Small intestine (tissue), 7 donors: ENCODE measurements around the gene MORF4L1. TPM values are rescaled to one million over a fixed set of nuclear protein-coding genes. Genes with fewer than 3 reads are reported as not detected.
A peak's percentile ranks its signal among the peaks of the same experiment; 100 is the strongest.

Experiments
- DNase-seq, 2 donors: peaks; one replicate each; pipeline versions ENCODE4 v3.0.0 to v3.0.0-alpha.2; 2013
- FAIRE-seq: peaks from 2 replicates; lab custom pipeline; 2012; peaks lifted over from hg19 to GRCh38; lab: Jason Lieb, UNC
- H3K27ac ChIP-seq, 3 donors: one replicate each; pipeline ENCODE4 v1.5.1; 2013; ENCODE audit warnings: low read length in 2 of 3, mild to moderate bottlenecking in 2 of 3, control low read depth in 1 of 3, inconsistent platforms in 1 of 3, low read depth in 1 of 3, moderate library complexity in 1 of 3
- H3K27me3 ChIP-seq, 3 donors: one replicate each; pipeline ENCODE4 v1.6.1; 2013; ENCODE audit warnings: low read length in 3 of 3, inconsistent platforms in 1 of 3; ENCODE audit not compliant: control insufficient read depth in 3 of 3, insufficient read depth in 3 of 3
- H3K36me3 ChIP-seq, 3 donors: one replicate each; pipeline ENCODE4 v1.6.1; 2013; ENCODE audit warnings: low read length in 3 of 3, inconsistent platforms in 1 of 3, low read depth in 1 of 3, mild to moderate bottlenecking in 1 of 3, moderate library complexity in 1 of 3; ENCODE audit not compliant: control insufficient read depth in 3 of 3, insufficient read depth in 2 of 3
- H3K4me1 ChIP-seq, 3 donors: one replicate each; pipeline ENCODE4 v1.6.1; 2013; ENCODE audit warnings: low read length in 2 of 3, inconsistent platforms in 1 of 3, low read depth in 1 of 3, mild to moderate bottlenecking in 1 of 3, moderate library complexity in 1 of 3; ENCODE audit not compliant: control insufficient read depth in 3 of 3, insufficient read depth in 2 of 3
- H3K4me3 ChIP-seq, 3 donors: one replicate each; pipeline ENCODE4 v1.5.1; 2013; ENCODE audit warnings: low read length in 3 of 3, control low read depth in 1 of 3, inconsistent platforms in 1 of 3, low read depth in 1 of 3, mild to moderate bottlenecking in 1 of 3, moderate library complexity in 1 of 3
- H3K9me3 ChIP-seq, 2 donors: one replicate each; pipeline ENCODE4 v1.6.1; 2013; ENCODE audit warnings: low read depth in 1 of 2, low read length in 1 of 2; ENCODE audit not compliant: control insufficient read depth in 2 of 2, insufficient read depth in 1 of 2
- WGBS, 3 donors: extraction: QIAGEN DNeasy Blood & Tissue Kit; methylation state at CpG; one replicate each; pipeline ENCODE4 v1.1.7; 2013; 5-methylcytosine and 5-hydroxymethylcytosine counted together
- polyA plus RNA-seq, 4 donors: library from polyadenylated mRNA; stranded (reverse) in 3 of 4; unstranded in 1 of 4; fragments of 200-250 nt in 3 of 4; fragments of 120-200 nt in 1 of 4; gene quantifications; one replicate each; pipeline versions ENCODE4 v1.2.1 to v1.2.3, GENCODE V29; 2013
- donor health status: healthy with polysubstance abuse.
- donor health status: control.
- donor health status: control.
- donor health status: Bipolar disorder and iron deficiency.
- donor health status: healthy.

Gene MORF4L1
- polyA plus RNA-seq, 4 donors: 157 to 357 (median 224) TPM

DNA sequence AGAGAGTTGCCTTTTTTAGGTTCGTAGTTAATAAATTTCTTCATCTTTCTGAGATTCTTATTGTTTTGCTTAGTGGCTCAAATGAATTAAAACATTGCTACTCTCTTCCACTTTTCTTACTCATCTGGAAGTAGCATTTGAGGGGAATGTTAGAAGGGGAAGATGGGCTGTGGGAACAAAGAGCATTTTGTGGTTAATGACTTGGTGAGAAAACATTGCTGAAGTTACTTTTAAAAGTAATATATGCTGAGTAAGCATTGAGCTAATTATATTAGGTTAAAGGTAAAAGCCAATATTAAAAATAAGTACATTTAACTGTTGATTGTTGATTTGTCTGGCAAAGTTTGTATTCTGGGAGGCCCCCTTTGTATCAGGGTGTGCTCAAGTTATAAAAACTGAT, 5.7 kb downstream of the MORF4L1 start:
- H3K4me3 ChIP-seq: no peak overlapping the region
- peaks cover 0 to 25% (median 21%) of the 10 kb centered on the region in 3 donors for H3K4me1 ChIP-seq
- FAIRE-seq (no peak), DNase-seq (no peak)
- WGBS, 3 donors: 40 to 66% (median 55%) methylated on average over 1 of the region's 1 CpG
- no peaks in the 10 kb centered on the region for H3K9me3 ChIP-seq
- peaks cover 0 to 21% (median 6%) of the 10 kb centered on the region in 3 donors for H3K36me3 ChIP-seq
- no peaks in the 10 kb centered on the region for H3K27me3 ChIP-seq
- no peak overlapping the region for H3K27ac ChIP-seq

DNA sequence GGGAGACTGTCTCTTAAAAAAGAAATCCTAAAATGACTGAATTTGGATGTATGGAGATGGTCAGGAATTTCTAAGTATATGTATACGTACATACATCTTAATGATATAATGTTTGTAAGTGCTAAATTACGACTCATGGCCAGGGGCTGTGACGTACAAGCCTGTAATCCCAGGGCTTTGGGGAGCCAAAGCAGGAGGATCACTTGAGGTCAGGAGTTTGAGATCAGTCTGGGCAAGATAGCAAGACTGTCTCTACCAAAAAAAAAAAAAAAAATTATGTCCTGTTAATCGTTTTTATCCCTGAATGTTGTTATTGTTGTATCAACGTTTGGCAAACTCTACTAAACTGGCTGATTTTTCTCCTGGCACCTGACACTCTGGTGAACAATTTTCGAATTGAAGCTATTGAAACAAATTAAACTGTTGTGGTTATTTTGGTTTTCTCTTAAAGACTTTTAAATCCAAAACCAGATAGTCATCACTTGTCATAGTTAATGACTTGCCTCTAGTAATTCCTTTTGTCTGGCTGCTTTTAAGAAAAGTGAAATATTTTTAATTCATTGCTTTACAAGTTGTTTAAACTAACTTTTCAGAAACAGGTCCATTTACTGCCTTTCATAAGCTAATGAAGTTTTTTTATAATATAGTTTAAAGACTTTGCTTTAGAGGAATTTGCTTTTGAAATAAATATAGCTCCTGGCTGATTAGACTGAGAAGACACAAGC, 7.0 kb downstream of the MORF4L1 start:
- H3K27ac ChIP-seq: peak overlapping the region in 1 of 3 donors; percentile 65
- no peak overlapping the region for H3K4me3 ChIP-seq
- DNase-seq (no peak), FAIRE-seq (no peak)
- H3K27me3 ChIP-seq: no peaks in the 10 kb centered on the region
- WGBS, 3 donors: 35 to 39% (median 38%) methylated on average over 6 of the region's 6 CpGs
- H3K36me3 ChIP-seq: peaks cover 0 to 26% (median 6%) of the 10 kb centered on the region in 3 donors
- no peaks in the 10 kb centered on the region for H3K9me3 ChIP-seq
- H3K4me1 ChIP-seq: peaks cover 0 to 25% (median 21%) of the 10 kb centered on the region in 3 donors

DNA sequence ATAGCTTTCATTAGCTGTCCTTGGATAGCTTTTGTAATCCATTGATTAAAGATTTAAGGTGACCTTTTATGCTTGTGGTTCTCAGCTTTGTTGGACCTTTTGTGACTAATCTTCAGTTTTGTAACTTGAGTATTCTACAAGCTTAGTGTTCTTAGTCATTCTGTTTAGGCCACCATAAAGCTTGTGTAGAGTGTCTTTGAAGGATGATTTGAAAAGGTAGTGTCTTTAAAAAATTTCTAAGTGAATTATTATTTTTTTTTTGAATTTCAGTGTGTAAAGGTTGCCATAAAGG, 7.5 kb downstream of the MORF4L1 start:
- peaks cover 0 to 22% (median 18%) of the 10 kb centered on the region in 3 donors for H3K4me1 ChIP-seq
- FAIRE-seq (no peak), DNase-seq (no peak)
- H3K36me3 ChIP-seq: peaks cover 2 to 26% (median 6%) of the 10 kb centered on the region in 3 donors
- H3K27me3 ChIP-seq: no peaks in the 10 kb centered on the region
- H3K27ac ChIP-seq: no peak overlapping the region
- H3K4me3 ChIP-seq: no peak overlapping the region
- H3K9me3 ChIP-seq: no peaks in the 10 kb centered on the region

DNA sequence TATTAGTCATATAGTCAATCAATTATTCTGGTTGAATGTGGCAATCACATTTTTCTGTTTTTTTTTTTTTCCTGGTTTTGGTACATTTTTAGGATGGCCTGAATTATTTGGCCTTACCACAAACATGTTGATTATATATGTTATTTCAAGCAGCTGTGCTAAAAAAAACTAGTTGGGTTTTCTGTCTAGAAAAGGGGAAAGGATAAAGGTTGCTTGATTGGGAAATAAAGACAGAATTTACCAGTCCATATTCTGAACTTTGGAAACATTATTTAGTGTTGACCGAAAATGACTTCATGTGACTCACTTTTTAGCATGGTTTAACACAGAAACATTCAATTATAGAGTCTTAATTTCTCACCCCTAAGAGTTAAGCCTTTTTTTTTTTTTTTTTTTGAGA, 8.1 kb downstream of the MORF4L1 start:
- DNase-seq: no peak
- Histone ChIP-seq H3K36me3 (peaks cover 2 to 22% (median 6%) of the 10 kb centered on the region in 3 donors), H3K27ac (no peak overlapping the region), H3K27me3 (no peaks in the 10 kb centered on the region), H3K4me1 (peaks cover 0 to 18% (median 14%) of the 10 kb centered on the region in 3 donors), H3K4me3 (no peak overlapping the region), H3K9me3 (no peaks in the 10 kb centered on the region)
- WGBS, 3 donors: 79 to 84% (median 84%) methylated on average over 1 of the region's 1 CpG
- FAIRE-seq: no peak

DNA sequence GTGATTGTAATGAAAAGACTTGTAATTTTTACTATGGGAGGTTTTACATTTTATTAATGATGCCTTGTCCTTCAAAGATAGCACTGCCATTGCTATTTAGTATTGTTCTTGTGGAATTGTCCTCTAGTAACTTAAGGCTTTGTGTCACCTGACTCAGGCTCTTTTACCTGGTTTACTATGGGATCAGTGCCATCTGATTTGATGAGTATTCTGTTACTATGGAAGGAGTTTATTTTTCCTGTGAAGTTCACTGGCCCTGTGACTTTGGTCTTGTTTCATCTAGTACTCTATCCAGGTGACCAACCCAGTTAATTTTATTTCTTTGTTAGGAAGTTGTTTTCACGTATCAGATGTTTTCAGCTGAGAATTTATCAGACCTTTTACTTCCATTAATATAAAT, 9.0 kb downstream of the MORF4L1 start:
- 86 to 90% (median 86%) methylated on average over 1 of the region's 1 CpG for WGBS, 3 donors
- H3K4me3 ChIP-seq: no peak overlapping the region
- FAIRE-seq (no peak), DNase-seq (no peak)
- H3K36me3 ChIP-seq: peaks cover 6 to 25% (median 9%) of the 10 kb centered on the region in 3 donors
- H3K27me3 ChIP-seq: no peaks in the 10 kb centered on the region
- no peaks in the 10 kb centered on the region for H3K9me3 ChIP-seq
- H3K27ac ChIP-seq: no peak overlapping the region
- H3K4me1 ChIP-seq: peaks cover 0 to 14% (median 9%) of the 10 kb centered on the region in 3 donors

DNA sequence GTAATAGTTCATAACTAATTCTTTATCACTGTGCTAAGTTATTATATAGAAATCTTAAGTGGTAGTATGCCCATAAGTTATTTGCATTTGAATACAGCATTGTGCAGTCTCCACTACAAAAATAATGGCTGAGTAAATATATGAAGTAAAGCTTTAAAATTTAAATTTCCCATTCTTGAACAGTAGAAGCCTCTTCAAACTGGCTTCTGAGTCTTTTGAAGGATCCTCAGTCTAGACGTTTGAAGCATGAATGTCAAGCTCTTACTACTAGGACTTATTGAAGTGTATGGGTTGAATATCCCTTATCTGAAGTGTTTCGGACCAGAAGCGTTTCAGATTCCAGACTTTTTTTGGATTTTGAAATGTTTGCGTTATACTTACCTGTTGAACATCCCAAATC, 16.3 kb downstream of the MORF4L1 start:
- H3K4me3 ChIP-seq: no peak overlapping the region
- no peak overlapping the region for H3K27ac ChIP-seq
- whole genome bisulfite sequencing, 3 donors: 85 to 93% (median 87%) methylated on average over 4 of the region's 4 CpGs
- H3K9me3 ChIP-seq: no peaks in the 10 kb centered on the region
- H3K4me1 ChIP-seq: no peaks in the 10 kb centered on the region
- peaks cover 8 to 30% (median 27%) of the 10 kb centered on the region in 3 donors for H3K36me3 ChIP-seq
- FAIRE-seq (no peak), DNase-seq (no peak)
- H3K27me3 ChIP-seq: no peaks in the 10 kb centered on the region

DNA sequence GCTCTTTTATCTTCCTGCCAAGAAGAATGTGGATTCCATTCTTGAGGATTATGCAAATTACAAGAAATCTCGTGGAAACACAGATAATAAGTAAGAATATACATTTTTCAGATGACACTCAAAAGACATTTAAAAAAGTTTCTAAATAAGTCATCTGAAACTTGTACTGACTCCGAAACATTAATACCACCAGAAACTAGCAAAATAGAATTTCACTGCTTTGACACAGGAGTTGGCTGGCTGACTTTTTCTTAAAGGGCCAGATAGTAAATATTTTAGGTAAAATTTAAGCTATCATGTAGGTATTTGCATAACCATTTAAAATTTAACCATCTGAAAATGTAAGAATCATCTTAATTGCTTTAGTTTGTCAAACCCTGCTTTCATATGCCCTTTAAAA, 20.8 kb downstream of the MORF4L1 start:
- DNase-seq (no peak), FAIRE-seq (no peak)
- Histone ChIP-seq H3K27me3 (no peaks in the 10 kb centered on the region), H3K36me3 (peaks cover 9 to 26% (median 22%) of the 10 kb centered on the region in 3 donors), H3K4me3 (no peak overlapping the region), H3K27ac (no peak overlapping the region), H3K4me1 (no peaks in the 10 kb centered on the region), H3K9me3 (no peaks in the 10 kb centered on the region)
- WGBS, 3 donors: 73 to 82% (median 73%) methylated on average over 2 of the region's 2 CpGs

DNA sequence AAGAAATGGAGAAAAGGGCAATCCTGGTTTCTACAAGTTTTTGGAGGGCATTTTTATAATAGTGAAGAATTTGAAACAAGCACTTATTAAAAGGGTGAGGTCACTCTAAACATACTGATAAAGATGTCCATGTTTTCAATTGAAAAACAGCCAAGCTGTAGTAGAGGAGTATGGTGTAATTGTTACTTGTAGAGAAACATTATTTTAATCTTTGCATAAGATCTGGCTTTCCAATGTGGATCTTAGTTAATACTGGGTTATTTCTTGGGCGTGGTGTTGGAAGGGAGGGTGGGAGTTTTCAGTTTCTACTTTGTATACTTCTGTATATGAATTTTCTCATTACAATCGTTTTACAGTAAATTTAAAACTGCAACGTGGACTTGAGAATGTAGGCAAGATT, 22.8 kb downstream of the MORF4L1 start:
- no peak overlapping the region for H3K4me3 ChIP-seq
- H3K9me3 ChIP-seq: no peaks in the 10 kb centered on the region
- H3K4me1 ChIP-seq: no peaks in the 10 kb centered on the region
- FAIRE-seq (no peak), DNase-seq (no peak)
- H3K27me3 ChIP-seq: no peaks in the 10 kb centered on the region
- WGBS, 3 donors: 74 to 77% (median 76%) methylated on average over 3 of the region's 3 CpGs
- peaks cover 10 to 30% (median 25%) of the 10 kb centered on the region in 3 donors for H3K36me3 ChIP-seq
- H3K27ac ChIP-seq: no peak overlapping the region

DNA sequence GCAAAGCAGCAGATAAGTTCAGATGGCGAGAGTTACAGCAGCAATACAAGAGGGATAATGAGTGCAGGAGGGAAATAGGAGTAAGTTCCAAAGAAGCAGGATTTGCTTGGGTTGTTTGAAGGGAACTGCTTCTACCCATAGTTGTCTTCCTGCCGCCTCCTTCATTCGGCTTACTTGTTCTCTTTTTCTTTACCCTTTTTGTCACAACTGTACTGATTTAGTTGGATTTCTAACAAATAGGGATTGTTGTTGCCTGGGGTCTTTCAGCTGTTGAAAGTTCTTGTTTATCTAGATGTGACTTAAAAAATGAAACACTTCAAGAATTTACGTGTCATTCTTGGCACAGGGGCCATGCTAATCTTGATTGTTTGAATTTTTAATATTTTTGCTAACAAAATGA, 25.9 kb downstream of the MORF4L1 start:
- Histone ChIP-seq H3K4me1 (no peaks in the 10 kb centered on the region), H3K9me3 (no peaks in the 10 kb centered on the region), H3K27me3 (no peaks in the 10 kb centered on the region), H3K36me3 (peaks cover 8 to 45% (median 17%) of the 10 kb centered on the region in 3 donors), H3K27ac (no peak overlapping the region), H3K4me3 (no peak overlapping the region)
- DNase-seq (no peak), FAIRE-seq (no peak)
- WGBS, 3 donors: 88 to 92% (median 90%) methylated on average over 4 of the region's 4 CpGs
